GM21576 (cell line): ENCODE measurements around the gene SLC24A5.

Experiments
- ATAC-seq: cut with Tn5 transposase; IDR thresholded peaks from one replicate; pipeline ENCODE4 v1.9.1; 2021; ENCODE audit warnings: mild to moderate bottlenecking, moderate library complexity; ENCODE audit not compliant: unreplicated experiment

SLC24A5 gene

GRCh38 chr15:48120745-48121144 is at the start of gene SLC24A5:
SLC24A5 (plus strand) TSS chr15:48120990; CDS start chr15:48121045, 55 bp downstream.
- no peak for ATAC-seq

GRCh38 chr15:48072941-48073340 is 47.8 kb upstream of the SLC24A5 start:
- no peak for ATAC-seq

GRCh38 chr15:48073881-48074280 is 46.9 kb upstream of the SLC24A5 start:
- ATAC-seq = no peak

GRCh38 chr15:48076454-48076853 is 44.3 kb upstream of the SLC24A5 start:
- no peak for ATAC-seq

GRCh38 chr15:48077616-48078184 is 43.1 kb upstream of the SLC24A5 start:
- no peak for ATAC-seq

GRCh38 chr15:48084759-48085590 is 35.8 kb upstream of the SLC24A5 start:
- no peak for ATAC-seq

GRCh38 chr15:48085591-48085930 is 35.2 kb upstream of the SLC24A5 start:
- no peak for ATAC-seq

GRCh38 chr15:48086133-48086532 is 34.7 kb upstream of the SLC24A5 start:
- ATAC-seq = no peak

- ATAC-seq = no peak
Measured at GRCh38 chr15:48086576-48086975, 34.2 kb upstream of the SLC24A5 start.

GRCh38 chr15:48087844-48088243 is 32.9 kb upstream of the SLC24A5 start:
- ATAC-seq = no peak

GRCh38 chr15:48089702-48090101 is 31.1 kb upstream of the SLC24A5 start:
- no peak for ATAC-seq

- no peak for ATAC-seq
Measured at GRCh38 chr15:48090115-48090514, 30.7 kb upstream of the SLC24A5 start.

GRCh38 chr15:48090666-48091065 is 30.1 kb upstream of the SLC24A5 start:
- ATAC-seq = no peak

- no peak for ATAC-seq
Measured at GRCh38 chr15:48091522-48091921, 29.3 kb upstream of the SLC24A5 start.

GRCh38 chr15:48096355-48096786 is 24.4 kb upstream of the SLC24A5 start:
- ATAC-seq = peak; percentile 74

GRCh38 chr15:48096813-48097212 is 24.0 kb upstream of the SLC24A5 start:
- ATAC-seq = no peak

GRCh38 chr15:48097264-48097663 is 23.5 kb upstream of the SLC24A5 start:
- no peak for ATAC-seq

GRCh38 chr15:48101376-48101961 is 19.3 kb upstream of the SLC24A5 start:
- no peak for ATAC-seq

- no peak for ATAC-seq
Measured at GRCh38 chr15:48102167-48102566, 18.6 kb upstream of the SLC24A5 start.

GRCh38 chr15:48103647-48104046 is 17.1 kb upstream of the SLC24A5 start:
- ATAC-seq = no peak

GRCh38 chr15:48105936-48106335 is 14.9 kb upstream of the SLC24A5 start:
- ATAC-seq = no peak

GRCh38 chr15:48109212-48109611 is 11.6 kb upstream of the SLC24A5 start:
- ATAC-seq = no peak
